HCT116 (cell line): ENCODE results near the gene SOCS1. TPM values are rescaled to one million over a fixed set of nuclear protein-coding genes. Genes with fewer than 3 reads are reported as not detected.

ENCODE experiments used
- ATAC-seq: fragments of 200-7000 bp; cut with Tn5 transposase; 2 replicates; pipeline ENCODE4 v1.9.1; 2020; ENCODE audit warnings: mild to moderate bottlenecking, moderate library complexity
- BruUV-seq: library from RNA; stranded (reverse); fragments of 400-500 nt; replicated peaks from 2 replicates; lab custom pipeline; 2021; lab: Mats Ljungman, UMichigan
- CTCF ChIA-PET: fragments of 300-600 bp; sonication (Branson Sonifier 250); formaldehyde crosslinking; loops from one replicate; lab custom pipeline; 2021; ENCODE audit warnings: antibody characterized with exemption; lab: Charles Lee
- POLR2A ChIA-PET: fragments of 300-600, 350-600 bp; sonication (Branson Sonifier 250); formaldehyde crosslinking; loops from one replicate; lab custom pipeline; 2021; ENCODE audit warnings: antibody characterized with exemption; lab: Charles Lee
- RAD21 ChIA-PET, 2 experiments: fragments of 300-600 bp; sonication (Branson Sonifier 250); formaldehyde crosslinking; loops; one replicate each; lab custom pipeline; 2023; ENCODE audit warnings: low total read pairs in 2 of 2; ENCODE audit not compliant: uncharacterized antibody in 2 of 2, unreplicated experiment in 2 of 2, low non-redundant PET in 1 of 2; lab: Charles Lee
- DNase-seq: peaks from one replicate; pipeline ENCODE4 v3.0.0-alpha.2; 2010; ENCODE audit warnings: low read depth, low spot score
- H2AFZ ChIP-seq: fragments of 200-600 bp; shearing (Covaris generic), sonication (generic); 2 replicates; pipeline ENCODE4 v1.6.1; 2017; ENCODE audit warnings: low read depth, mixed run types, mixed read lengths, antibody characterized with exemption, low read length; ENCODE audit not compliant: poor library complexity, severe bottlenecking
- H3K27ac ChIP-seq: 2 replicates; pipeline ENCODE4 v1.5.1; 2012; ENCODE audit warnings: low read depth, low read length
- H3K27me3 ChIP-seq: fragments of 200-600 bp; sonication (generic); 2 replicates; pipeline ENCODE4 v1.6.1; 2016; ENCODE audit warnings: mixed run types, low read length, mixed read lengths; ENCODE audit not compliant: insufficient read depth
- H3K36me3 ChIP-seq, 2 experiments: fragments of 200-500 bp in 1 of 2; fragments of 200-600 bp in 1 of 2; sonication (Bioruptor generic) in 1 of 2; sonication (generic) in 1 of 2; 2 replicates each; pipeline versions ENCODE4 v1.5.1 to v1.6.1; 2014 to 2016; ENCODE audit warnings: low read length in 2 of 2, inconsistent platforms in 1 of 2, mixed read lengths in 1 of 2, mixed run types in 1 of 2; ENCODE audit not compliant: insufficient read depth in 2 of 2, control insufficient read depth in 1 of 2
- H3K4me1 ChIP-seq, 2 experiments: fragments of 200-600 bp in 1 of 2; sonication (generic) in 1 of 2; 2 replicates each; pipeline versions ENCODE4 v1.5.1 to v1.6.1; 2012 to 2017; ENCODE audit warnings: low read length in 2 of 2, inconsistent platforms in 1 of 2, mild to moderate bottlenecking in 1 of 2, mixed read lengths in 1 of 2, mixed run types in 1 of 2, moderate library complexity in 1 of 2; ENCODE audit not compliant: insufficient read depth in 2 of 2, control insufficient read depth in 1 of 2
- H3K4me2 ChIP-seq: fragments of 200-600 bp; sonication (generic); 2 replicates; pipeline ENCODE4 v1.6.1; 2017; ENCODE audit warnings: mixed run types, low read length, mixed read lengths
- H3K4me3 ChIP-seq, 2 experiments: fragments of 200-600 bp in 1 of 2; sonication (generic) in 1 of 2; replicated peaks in 1 of 2; 2 replicates each; pipeline ENCODE4 v1.5.1; 2011 to 2016; ENCODE audit warnings: low read length in 2 of 2, control low read depth in 1 of 2, low read depth in 1 of 2, mild to moderate bottlenecking in 1 of 2, mixed read lengths in 1 of 2, mixed run types in 1 of 2
- H3K79me2 ChIP-seq: fragments of 200-600 bp; sonication (generic); 2 replicates; pipeline ENCODE4 v1.6.1; 2017; ENCODE audit warnings: mild to moderate bottlenecking, mixed run types, low read length, moderate library complexity, mixed read lengths; ENCODE audit not compliant: insufficient read depth
- H3K9ac ChIP-seq: fragments of 200-600 bp; sonication (generic); 2 replicates; pipeline ENCODE4 v1.6.1; 2016; ENCODE audit warnings: low read length, mixed read lengths
- H3K9me2 ChIP-seq: fragments of 200-600 bp; sonication (generic), shearing (Covaris generic); 2 replicates; pipeline ENCODE4 v1.6.1; 2017; ENCODE audit warnings: mixed run types, mild to moderate bottlenecking, moderate library complexity; ENCODE audit not compliant: insufficient read depth
- H3K9me3 ChIP-seq, 2 experiments: fragments of 200-500 bp in 1 of 2; fragments of 200-600 bp in 1 of 2; sonication (Bioruptor generic) in 1 of 2; sonication (generic) in 1 of 2; 2 replicates each; pipeline ENCODE4 v1.6.1; 2014 to 2017; ENCODE audit warnings: low read length in 2 of 2, mixed read lengths in 2 of 2, inconsistent platforms in 1 of 2, low read depth in 1 of 2, mild to moderate bottlenecking in 1 of 2, mixed run types in 1 of 2, moderate library complexity in 1 of 2; ENCODE audit not compliant: control insufficient read depth in 1 of 2, insufficient read depth in 1 of 2
- H4K20me1 ChIP-seq: fragments of 200-600 bp; sonication (generic), shearing (Covaris generic); 2 replicates; pipeline ENCODE4 v1.6.1; 2017; ENCODE audit warnings: mixed run types, mild to moderate bottlenecking, moderate library complexity; ENCODE audit not compliant: insufficient read depth
- CBX3 ChIP-seq: IDR thresholded peaks from 2 replicates; pipeline ENCODE4 v1.6.1; 2012; ENCODE audit warnings: low read depth
- EGR1 ChIP-seq: IDR thresholded peaks from 2 replicates; pipeline ENCODE4 v1.6.1; 2012; ENCODE audit warnings: low read depth
- ELF1 ChIP-seq: IDR thresholded peaks from 2 replicates; pipeline ENCODE4 v1.6.1; 2012; ENCODE audit warnings: low read depth, borderline replicate concordance
- EZH2 ChIP-seq: fragments of 200-600 bp; sonication (generic); IDR thresholded peaks from 2 replicates; pipeline ENCODE4 v1.6.1; 2017; ENCODE audit warnings: antibody characterized with exemption, mixed run types
- EZH2phosphoT487 ChIP-seq: fragments of 200-600 bp; IDR thresholded peaks from 2 replicates; pipeline ENCODE4 v1.6.1; 2018; ENCODE audit warnings: antibody characterized with exemption, borderline replicate concordance
- FOSL1 ChIP-seq: IDR thresholded peaks from 2 replicates; pipeline ENCODE4 v1.6.1; 2012; ENCODE audit warnings: low read depth
- POLR2A ChIP-seq: IDR thresholded peaks from 2 replicates; pipeline ENCODE4 v1.7.0; 2011; ENCODE audit warnings: borderline replicate concordance; ENCODE audit not compliant: insufficient read depth, insufficient read length; ENCODE audit errors: extremely low read depth
- SIN3A ChIP-seq: IDR thresholded peaks from 2 replicates; pipeline ENCODE4 v1.6.1; 2012; ENCODE audit warnings: low read depth
- SP1 ChIP-seq: IDR thresholded peaks from 2 replicates; pipeline ENCODE4 v1.6.1; 2012; ENCODE audit warnings: low read depth
- YY1 ChIP-seq: IDR thresholded peaks from 2 replicates; pipeline ENCODE4 v1.6.1; 2011; ENCODE audit warnings: low read length, low read depth, moderate library complexity, mild to moderate bottlenecking; ENCODE audit not compliant: insufficient replicate concordance; ENCODE audit errors: extremely low read depth
- ZNF274 ChIP-seq: fragments of 200-500 bp; sonication (Bioruptor generic); IDR thresholded peaks from 2 replicates; pipeline ENCODE4 v1.6.1; 2014; ENCODE audit warnings: mild to moderate bottlenecking, low read depth, low read length, inconsistent platforms
- intact Hi-C: fragments of 100-400 bp; cut with micrococcal nuclease; formaldehyde crosslinking; loops from 2 replicates; pipeline ENCODE4 v1.10.0; 2022
- total RNA-seq: library from RNA; stranded (reverse); gene quantifications from one replicate; pipeline ENCODE4 v1.2.1, GENCODE V29; 2021; ENCODE audit not compliant: unreplicated experiment
- TF ChIP-seq, protein P1 (sequence below), 3 experiments: fragments of 200-600 bp in 1 of 3; sonication (generic) in 1 of 3; IDR thresholded peaks in 2 of 3; conservative IDR thresholded peaks in 1 of 3; 2 replicates each; pipeline ENCODE4 v1.5.1; 2012 to 2017; ENCODE audit warnings: low read depth in 2 of 3, low read length in 2 of 3, antibody characterized with exemption in 1 of 3, borderline replicate concordance in 1 of 3, control low read depth in 1 of 3, mild to moderate bottlenecking in 1 of 3, mixed read lengths in 1 of 3, mixed run types in 1 of 3, moderate library complexity in 1 of 3; ENCODE audit not compliant: insufficient read depth in 1 of 3
- TF ChIP-seq, protein P2 (sequence below): IDR thresholded peaks from 2 replicates; pipeline ENCODE4 v1.6.1; 2012; ENCODE audit warnings: low read depth
- TF ChIP-seq, protein P3 (sequence below): IDR thresholded peaks from 2 replicates; pipeline ENCODE4 v1.6.1; 2012

Gene SOCS1
- total RNA-seq, 1 experiment from 2014 or later: 4.9 TPM

DNA sequence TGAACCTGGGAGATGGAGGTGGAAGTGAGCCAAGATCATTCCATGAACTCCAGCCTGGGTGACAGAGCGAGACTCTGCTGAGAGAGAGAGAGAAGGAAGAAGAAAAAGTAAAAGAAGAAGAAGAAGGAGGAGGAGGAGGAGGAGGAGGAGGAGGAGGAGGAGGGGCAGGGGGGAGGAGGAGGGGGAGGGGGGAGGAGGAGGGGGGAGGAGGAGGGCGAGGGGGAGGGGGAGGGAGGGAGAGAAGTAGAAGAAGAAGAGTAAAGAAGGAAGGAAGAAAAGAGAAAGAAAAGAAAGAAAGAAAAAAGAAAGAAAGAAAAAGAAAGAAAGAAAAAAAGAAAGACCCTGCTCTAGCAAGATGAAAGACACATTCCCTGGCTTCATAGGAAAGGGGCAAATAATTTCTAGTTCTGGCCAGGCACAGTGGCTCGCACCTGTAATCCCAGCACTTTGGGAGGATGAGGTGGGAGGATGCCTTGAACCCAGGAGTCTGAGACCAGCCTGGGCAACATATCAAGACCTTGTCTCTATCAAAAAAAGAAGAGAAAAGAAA lies 23.6 kb downstream of the SOCS1 start:
- ChIA-PET RAD21 (interaction anchor here in 1 of 2 experiments (0.6 kb wide), 1 partner anchor 161 kb away, joined by 4 read pairs; no protein-coding TSS in a partner anchor), POLR2A (no interaction called here), CTCF (no interaction called here)
- TF ChIP-seq, protein P1, sequence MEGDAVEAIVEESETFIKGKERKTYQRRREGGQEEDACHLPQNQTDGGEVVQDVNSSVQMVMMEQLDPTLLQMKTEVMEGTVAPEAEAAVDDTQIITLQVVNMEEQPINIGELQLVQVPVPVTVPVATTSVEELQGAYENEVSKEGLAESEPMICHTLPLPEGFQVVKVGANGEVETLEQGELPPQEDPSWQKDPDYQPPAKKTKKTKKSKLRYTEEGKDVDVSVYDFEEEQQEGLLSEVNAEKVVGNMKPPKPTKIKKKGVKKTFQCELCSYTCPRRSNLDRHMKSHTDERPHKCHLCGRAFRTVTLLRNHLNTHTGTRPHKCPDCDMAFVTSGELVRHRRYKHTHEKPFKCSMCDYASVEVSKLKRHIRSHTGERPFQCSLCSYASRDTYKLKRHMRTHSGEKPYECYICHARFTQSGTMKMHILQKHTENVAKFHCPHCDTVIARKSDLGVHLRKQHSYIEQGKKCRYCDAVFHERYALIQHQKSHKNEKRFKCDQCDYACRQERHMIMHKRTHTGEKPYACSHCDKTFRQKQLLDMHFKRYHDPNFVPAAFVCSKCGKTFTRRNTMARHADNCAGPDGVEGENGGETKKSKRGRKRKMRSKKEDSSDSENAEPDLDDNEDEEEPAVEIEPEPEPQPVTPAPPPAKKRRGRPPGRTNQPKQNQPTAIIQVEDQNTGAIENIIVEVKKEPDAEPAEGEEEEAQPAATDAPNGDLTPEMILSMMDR (IDR thresholded peaks at IDR 0.05 in 2 of 3, conservative IDR thresholded peaks at IDR 0.05 in 1 of 3; ENCODE audit: borderline replicate concordance in 1 of 3, insufficient read depth in 1 of 3, low read depth in 2 of 3, low read length in 2 of 3): no peak
- no peak for TF ChIP-seq CBX3
- H3K27ac ChIP-seq: no peak overlapping the region
- H3K36me3 ChIP-seq: no peaks in the 10 kb centered on the region
- no TSS peak for BruUV-seq
- H3K4me3 ChIP-seq: no peak overlapping the region
- no peaks in the 10 kb centered on the region for H4K20me1 ChIP-seq
- no peak overlapping the region for H2AFZ ChIP-seq
- H3K9ac ChIP-seq: no peak overlapping the region
- no peaks in the 10 kb centered on the region for H3K27me3 ChIP-seq
- ATAC-seq (no peak), DNase-seq (no peak)
- no peaks in the 10 kb centered on the region for H3K9me2 ChIP-seq
- no peak overlapping the region for H3K4me2 ChIP-seq
- H3K79me2 ChIP-seq: no peaks in the 10 kb centered on the region
- peaks cover 4 to 5% of the 10 kb centered on the region in 2 experiments; a peak in 2 of 4 replicates for H3K4me1 ChIP-seq
- no peaks in the 10 kb centered on the region for H3K9me3 ChIP-seq
- intact Hi-C loops: no loop called here

DNA sequence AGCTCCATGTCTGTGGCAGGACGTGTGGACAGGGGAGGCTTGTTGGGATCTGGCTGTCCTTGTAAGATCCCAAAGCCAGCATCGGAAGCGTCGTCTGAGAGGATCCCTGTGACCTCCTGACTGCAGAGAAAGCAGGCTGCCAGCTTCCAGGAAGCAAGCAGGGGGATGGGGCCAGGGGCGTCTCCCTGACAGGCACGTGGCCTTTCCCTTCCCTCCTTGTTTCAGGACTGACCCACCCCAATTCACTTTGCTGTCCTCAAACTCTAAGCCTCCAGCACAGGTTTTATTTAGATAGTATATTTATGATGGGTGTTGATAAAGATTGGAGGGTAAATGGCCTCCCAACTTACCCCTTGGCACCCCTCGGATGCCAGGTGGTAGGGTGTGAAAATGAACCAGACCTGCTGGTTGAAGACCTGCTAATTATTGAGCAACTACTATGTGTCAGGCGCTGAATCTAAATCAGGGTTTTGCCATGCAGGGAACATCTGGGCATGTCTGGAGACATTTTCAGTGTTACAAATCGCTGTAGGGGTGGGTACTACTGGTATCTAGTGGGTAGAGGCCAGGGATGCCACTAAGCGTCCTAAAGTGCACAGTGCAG lies 24.5 kb downstream of the SOCS1 start:
- CTCF ChIA-PET: no interaction called here
- H2AFZ ChIP-seq: no peak overlapping the region
- TF ChIP-seq CBX3 (no peak), POLR2A (no peak), EZH2 (no peak), EGR1 (no peak), EZH2phosphoT487 (no peak), SP1 (no peak), ZNF274 (no peak), YY1 (no peak), SIN3A (no peak), FOSL1 (no peak), ELF1 (no peak)
- TF ChIP-seq, protein P2, sequence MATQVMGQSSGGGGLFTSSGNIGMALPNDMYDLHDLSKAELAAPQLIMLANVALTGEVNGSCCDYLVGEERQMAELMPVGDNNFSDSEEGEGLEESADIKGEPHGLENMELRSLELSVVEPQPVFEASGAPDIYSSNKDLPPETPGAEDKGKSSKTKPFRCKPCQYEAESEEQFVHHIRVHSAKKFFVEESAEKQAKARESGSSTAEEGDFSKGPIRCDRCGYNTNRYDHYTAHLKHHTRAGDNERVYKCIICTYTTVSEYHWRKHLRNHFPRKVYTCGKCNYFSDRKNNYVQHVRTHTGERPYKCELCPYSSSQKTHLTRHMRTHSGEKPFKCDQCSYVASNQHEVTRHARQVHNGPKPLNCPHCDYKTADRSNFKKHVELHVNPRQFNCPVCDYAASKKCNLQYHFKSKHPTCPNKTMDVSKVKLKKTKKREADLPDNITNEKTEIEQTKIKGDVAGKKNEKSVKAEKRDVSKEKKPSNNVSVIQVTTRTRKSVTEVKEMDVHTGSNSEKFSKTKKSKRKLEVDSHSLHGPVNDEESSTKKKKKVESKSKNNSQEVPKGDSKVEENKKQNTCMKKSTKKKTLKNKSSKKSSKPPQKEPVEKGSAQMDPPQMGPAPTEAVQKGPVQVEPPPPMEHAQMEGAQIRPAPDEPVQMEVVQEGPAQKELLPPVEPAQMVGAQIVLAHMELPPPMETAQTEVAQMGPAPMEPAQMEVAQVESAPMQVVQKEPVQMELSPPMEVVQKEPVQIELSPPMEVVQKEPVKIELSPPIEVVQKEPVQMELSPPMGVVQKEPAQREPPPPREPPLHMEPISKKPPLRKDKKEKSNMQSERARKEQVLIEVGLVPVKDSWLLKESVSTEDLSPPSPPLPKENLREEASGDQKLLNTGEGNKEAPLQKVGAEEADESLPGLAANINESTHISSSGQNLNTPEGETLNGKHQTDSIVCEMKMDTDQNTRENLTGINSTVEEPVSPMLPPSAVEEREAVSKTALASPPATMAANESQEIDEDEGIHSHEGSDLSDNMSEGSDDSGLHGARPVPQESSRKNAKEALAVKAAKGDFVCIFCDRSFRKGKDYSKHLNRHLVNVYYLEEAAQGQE: no peak
- TF ChIP-seq, protein P3, sequence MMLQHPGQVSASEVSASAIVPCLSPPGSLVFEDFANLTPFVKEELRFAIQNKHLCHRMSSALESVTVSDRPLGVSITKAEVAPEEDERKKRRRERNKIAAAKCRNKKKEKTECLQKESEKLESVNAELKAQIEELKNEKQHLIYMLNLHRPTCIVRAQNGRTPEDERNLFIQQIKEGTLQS: no peak

More for the DNA sequence above, 24.5 kb downstream of the SOCS1 start:
- POLR2A ChIA-PET: no interaction called here
- no TSS peak for BruUV-seq
- no peaks in the 10 kb centered on the region for H3K27me3 ChIP-seq
- H3K4me1 ChIP-seq: peaks cover 4 to 5% of the 10 kb centered on the region in 2 experiments; a peak in 2 of 4 replicates
- no peaks in the 10 kb centered on the region for H3K9me2 ChIP-seq
- no peak for ATAC-seq
- no peaks in the 10 kb centered on the region for H3K79me2 ChIP-seq
- no peaks in the 10 kb centered on the region for H3K9me3 ChIP-seq
- intact Hi-C loops: no loop called here
- H3K4me3 ChIP-seq: no peak overlapping the region
- H3K36me3 ChIP-seq: no peaks in the 10 kb centered on the region
- no peak overlapping the region for H3K9ac ChIP-seq
- RAD21 ChIA-PET: no interaction called here
- H4K20me1 ChIP-seq: no peaks in the 10 kb centered on the region
- no peak for DNase-seq
- no peak overlapping the region for H3K27ac ChIP-seq
- H3K4me2 ChIP-seq: no peak overlapping the region
